Measurements from ENCODE around the gene RNF152.

DNA sequence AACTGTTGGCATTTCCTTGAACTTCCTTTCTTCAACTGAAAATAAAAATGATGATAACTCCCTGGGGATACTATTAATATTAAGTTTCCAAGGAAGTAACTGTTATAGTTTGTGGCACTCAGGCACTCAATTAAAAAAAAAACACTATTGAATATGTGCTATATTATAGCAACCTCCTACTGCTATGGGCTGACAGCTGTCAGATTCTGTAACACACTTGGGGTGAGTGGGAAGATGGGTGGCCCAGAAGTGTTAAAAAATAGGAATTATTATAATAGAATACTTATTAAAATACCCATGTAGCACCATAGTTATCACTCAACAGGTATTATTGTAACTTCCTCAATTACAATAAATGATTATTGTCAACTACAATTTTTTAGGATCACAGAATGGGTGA is 130.9 kb downstream of the RNF152 start:
- TF ChIP-seq GATA3 (IDR thresholded peaks at IDR 0.05; ENCODE audit: low read depth, low read length) (no peak), GATA2 (IDR thresholded peaks at IDR 0.05; ENCODE audit: low read depth, low read length) (no peak)

All from SH-SY5Y (cell line).